Measurements from ENCODE around the gene SDF4.

Gene SDF4

GRCh38 chr1:1242461-1243265 lies 10.9 kb upstream of the SDF4 start:
- no peak for DNase-seq (ENCODE audit: low read depth)

DNA sequence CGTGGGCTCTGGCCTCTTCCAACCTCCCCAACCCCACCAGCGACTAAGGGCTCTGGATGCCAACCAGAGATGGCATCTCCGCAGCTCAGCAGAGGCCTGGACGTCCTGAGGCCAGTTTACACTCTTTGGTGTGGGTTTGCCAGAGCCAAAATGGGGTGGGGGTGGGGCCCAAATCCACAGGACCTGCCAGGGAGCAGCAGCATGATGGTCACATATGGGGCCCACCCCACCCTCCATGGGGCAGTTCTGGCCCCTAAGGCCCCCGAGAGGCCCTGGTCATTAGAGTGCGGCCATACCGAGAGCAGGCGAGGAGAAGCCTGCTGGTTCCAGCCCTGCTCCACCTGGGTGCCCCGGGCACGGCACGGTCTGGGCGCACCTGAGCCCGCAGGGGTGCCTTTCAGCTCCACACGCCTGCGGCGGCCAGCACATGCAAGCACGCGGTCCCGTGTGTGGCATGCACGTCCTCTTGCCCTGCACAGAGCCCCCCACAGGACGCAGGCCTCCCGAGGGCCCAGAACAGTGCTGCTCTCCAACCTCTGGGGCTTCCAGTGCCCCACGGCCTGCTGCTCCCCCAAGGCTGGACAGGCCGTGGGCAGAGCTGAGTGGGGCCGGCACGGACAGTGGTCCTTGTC lies 9.9 kb upstream of the SDF4 start:
- DNase-seq (ENCODE audit: low read depth) = no peak

GRCh38 chr1:1240822-1241587 lies 9.2 kb upstream of the SDF4 start:
- no peak for DNase-seq (ENCODE audit: low read depth)

- no peak for DNase-seq (ENCODE audit: low read depth)
Measured at GRCh38 chr1:1240348-1240732, 8.5 kb upstream of the SDF4 start.

DNA sequence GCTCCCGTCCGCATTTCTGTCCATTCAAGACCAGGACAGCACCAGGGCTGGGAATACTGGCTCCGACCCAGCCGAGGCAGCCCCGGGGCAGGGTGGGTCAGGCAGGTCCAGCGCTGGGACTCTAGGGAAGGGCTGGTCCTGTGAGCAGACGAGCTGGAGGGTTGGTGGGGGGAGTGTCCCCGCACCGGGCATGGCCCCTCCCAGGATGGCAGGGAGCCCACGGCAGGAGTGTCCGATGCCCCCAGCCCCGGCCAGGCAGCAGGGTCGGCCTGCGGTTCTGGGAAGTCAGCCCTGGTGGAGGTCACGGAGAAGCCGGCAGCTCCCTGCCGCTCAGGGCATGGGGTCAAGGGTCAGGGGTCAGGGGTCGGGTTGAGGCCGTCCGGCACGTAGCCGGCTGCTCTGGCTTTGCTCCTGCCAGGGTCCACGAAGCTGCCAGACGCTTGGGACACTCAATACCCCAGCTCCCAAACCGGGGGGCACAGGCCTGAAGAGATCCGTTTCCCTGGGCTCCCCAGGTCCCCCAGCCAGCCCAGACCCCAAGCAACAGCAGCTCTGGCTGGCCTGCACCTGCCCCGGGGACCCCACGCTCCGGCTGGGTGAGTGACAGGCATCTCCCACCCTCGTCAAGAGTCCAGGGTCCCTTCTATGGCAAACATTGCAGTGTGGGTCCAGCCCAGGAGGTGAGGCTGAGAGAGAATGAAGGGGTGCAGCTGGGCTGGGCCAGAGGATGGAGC lies 8.0 kb upstream of the SDF4 start:
- no peak for DNase-seq (ENCODE audit: low read depth)

- no peak for DNase-seq (ENCODE audit: low read depth)
Measured at GRCh38 chr1:1239227-1239613, 7.4 kb upstream of the SDF4 start.

GRCh38 chr1:1238702-1239178 lies 6.9 kb upstream of the SDF4 start:
- no peak for DNase-seq (ENCODE audit: low read depth)

DNA sequence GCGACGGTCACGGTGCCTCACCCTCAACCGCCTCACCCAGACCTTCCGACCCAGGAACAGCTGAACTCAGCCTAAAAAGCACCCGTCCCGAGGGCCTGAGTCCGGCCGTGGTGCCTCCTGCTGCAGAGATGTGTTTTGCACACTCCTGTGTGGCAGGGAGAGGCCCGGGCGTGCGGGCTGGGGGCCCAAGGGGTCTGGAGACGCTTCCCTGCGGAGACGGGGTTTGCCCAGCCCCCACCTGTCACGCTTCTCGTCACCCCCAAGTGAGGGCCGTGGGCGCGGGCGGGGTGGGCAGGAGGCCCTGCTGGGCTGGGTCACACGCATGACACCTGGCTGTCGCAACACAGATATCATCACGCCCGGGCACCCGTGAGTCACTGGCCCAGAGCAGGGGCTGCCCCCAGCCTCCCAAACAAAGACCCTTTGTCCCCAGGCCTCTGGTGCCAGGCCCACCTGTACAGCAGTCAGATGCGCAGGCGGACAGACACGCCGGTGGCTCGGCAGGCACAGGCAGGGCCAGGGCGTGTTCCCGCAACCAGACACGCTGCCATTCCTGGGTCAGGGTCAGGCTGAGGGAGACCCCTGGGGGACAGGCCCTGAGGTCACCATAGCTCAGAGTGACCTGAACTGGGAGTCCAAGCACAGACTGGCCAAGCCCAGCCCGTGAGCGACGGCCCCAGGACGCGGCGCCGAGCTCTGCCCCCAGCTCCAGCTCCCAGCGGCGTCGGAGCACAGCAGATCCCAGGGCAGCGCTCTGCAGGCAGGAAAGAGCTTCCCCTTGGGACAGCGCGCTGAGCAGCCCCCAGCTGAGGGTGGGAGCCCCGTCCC lies 6.3 kb upstream of the SDF4 start:
- DNase-seq (ENCODE audit: low read depth) = no peak

GRCh38 chr1:1236945-1237873 lies 5.4 kb upstream of the SDF4 start:
- DNase-seq (ENCODE audit: low read depth) = no peak

GRCh38 chr1:1236176-1236763 lies 4.5 kb upstream of the SDF4 start:
- DNase-seq (ENCODE audit: low read depth) = no peak

GRCh38 chr1:1235016-1235744 lies 3.4 kb upstream of the SDF4 start:
- DNase-seq (ENCODE audit: low read depth) = no peak

GRCh38 chr1:1234180-1234808 lies 2.5 kb upstream of the SDF4 start:
- DNase-seq (ENCODE audit: low read depth) = no peak

DNA sequence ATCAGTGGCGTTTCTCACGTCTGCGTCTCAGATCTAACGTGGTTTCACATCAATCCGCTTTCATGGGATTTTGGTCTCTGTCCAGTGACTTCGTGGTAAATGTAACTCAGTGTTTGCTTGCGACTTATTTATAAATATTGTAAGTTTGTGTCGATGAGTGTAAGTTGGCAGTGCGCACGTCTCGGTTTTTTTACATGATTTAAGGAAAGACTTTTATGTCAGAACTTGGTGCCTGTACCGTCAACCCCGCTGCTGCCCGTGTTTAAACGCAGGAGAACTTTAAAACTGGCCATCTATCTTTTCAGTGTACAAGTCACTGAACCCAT lies 1.7 kb upstream of the SDF4 start:
- no peak for DNase-seq (ENCODE audit: low read depth)

GRCh38 chr1:1232796-1233566 lies 1.2 kb upstream of the SDF4 start:
- no peak for DNase-seq (ENCODE audit: low read depth)

- no peak for DNase-seq (ENCODE audit: low read depth)
Measured at GRCh38 chr1:1232208-1232795, 501 bp upstream of the SDF4 start, which contains the start of gene B3GALT6. TSS of gene B3GALT6 (plus strand) at chr1:1232237. CDS start at chr1:1232279, 42 bp downstream.

DNA sequence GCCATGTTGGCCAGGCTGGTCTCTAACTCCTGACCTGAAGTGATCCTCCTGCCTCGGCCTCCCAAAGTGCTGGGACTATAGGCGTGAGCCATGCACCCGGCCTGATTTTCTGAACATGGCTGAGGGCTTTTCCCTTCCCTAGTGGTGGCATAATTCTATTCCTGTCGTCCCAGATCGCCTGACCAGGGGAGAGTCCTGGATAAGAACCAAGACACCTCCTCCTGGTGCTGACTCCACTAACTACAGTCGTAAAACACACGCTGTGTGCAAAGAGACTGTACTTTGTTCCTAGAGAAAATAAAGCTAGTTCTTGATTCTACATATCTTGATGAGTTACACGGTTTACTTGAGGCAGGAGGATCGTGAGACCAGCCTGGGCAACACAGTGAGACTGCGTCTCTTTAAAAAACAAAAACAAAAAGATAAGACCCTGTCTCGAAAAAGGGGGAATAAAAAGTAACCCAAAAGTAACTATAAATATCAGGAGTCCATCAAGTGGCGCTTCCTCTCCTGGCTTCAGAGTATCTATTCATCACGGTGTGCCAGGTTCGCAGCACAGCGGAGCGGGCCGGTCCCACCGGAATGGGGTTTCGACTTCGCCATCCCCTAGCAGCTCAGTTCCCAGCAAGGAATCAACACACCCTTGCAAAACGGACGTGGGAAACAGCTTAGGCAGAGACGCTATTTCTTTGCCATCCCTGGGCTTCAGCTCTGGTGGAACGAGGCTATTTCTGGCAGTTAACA lies 973 bp downstream of the SDF4 start:
- no peak for DNase-seq (ENCODE audit: low read depth)

- DNase-seq (ENCODE audit: low read depth) = no peak
Measured at GRCh38 chr1:1229770-1230169, 2.0 kb downstream of the SDF4 start.
